DMS 273 (cell line): ENCODE results near the gene CNOT4.
"Not testable (repeated sequence)": the region's sequence is repeated elsewhere in the genome, so short reads cannot be mapped to it uniquely, and the experiment has no call there.

Source experiments
- DNase-seq: peaks from one replicate; lab custom pipeline; 2025; ENCODE audit not compliant: unreplicated experiment; lab: John Stamatoyannopoulos, UW

Gene CNOT4

GRCh38 chr7:135512135-135512887 lies 2.4 kb upstream of the CNOT4 start:
- DNase-seq: peak; percentile 87

- DNase-seq: peak; percentile 56
Observed at GRCh38 chr7:135510592-135511183, 786 bp upstream of the CNOT4 start.

GRCh38 chr7:135509589-135509838 lies 388 bp downstream of the CNOT4 start:
- no peak for DNase-seq

GRCh38 chr7:135508883-135509588 lies 866 bp downstream of the CNOT4 start:
- DNase-seq: peak; percentile 78

GRCh38 chr7:135501402-135501801 lies 8.5 kb downstream of the CNOT4 start:
- DNase-seq: no peak

GRCh38 chr7:135499818-135500217 lies 10.1 kb downstream of the CNOT4 start:
- no peak for DNase-seq

- not testable (repeated sequence) for DNase-seq
Observed at GRCh38 chr7:135497161-135497560, 12.7 kb downstream of the CNOT4 start.

GRCh38 chr7:135493362-135493761 lies 16.5 kb downstream of the CNOT4 start:
- DNase-seq: no peak

- no peak for DNase-seq
Observed at GRCh38 chr7:135492151-135492550, 17.8 kb downstream of the CNOT4 start.

GRCh38 chr7:135490783-135491182 lies 19.1 kb downstream of the CNOT4 start:
- DNase-seq: peak; percentile 42

GRCh38 chr7:135489791-135490190 lies 20.1 kb downstream of the CNOT4 start:
- DNase-seq: no peak

- no peak for DNase-seq
Observed at GRCh38 chr7:135486261-135486920, 23.5 kb downstream of the CNOT4 start.

- DNase-seq: no peak
Observed at GRCh38 chr7:135481598-135481979, 28.3 kb downstream of the CNOT4 start.

- no peak for DNase-seq
Observed at GRCh38 chr7:135480966-135481597, 28.8 kb downstream of the CNOT4 start.

- no peak for DNase-seq
Observed at GRCh38 chr7:135475521-135475920, 34.4 kb downstream of the CNOT4 start.

GRCh38 chr7:135469705-135470104 lies 40.2 kb downstream of the CNOT4 start:
- DNase-seq: not testable (repeated sequence)

- DNase-seq: no peak
Observed at GRCh38 chr7:135467207-135467711, 42.6 kb downstream of the CNOT4 start.

GRCh38 chr7:135466442-135467206 lies 43.3 kb downstream of the CNOT4 start:
- no peak for DNase-seq

GRCh38 chr7:135463908-135464307 lies 46.0 kb downstream of the CNOT4 start:
- DNase-seq: no peak

GRCh38 chr7:135459951-135460567 lies 49.8 kb downstream of the CNOT4 start:
- no peak for DNase-seq
